ENCODE measurements around the gene FETUB.
"Not testable (repeated sequence)": the region's sequence is repeated elsewhere in the genome, so short reads cannot be mapped to it uniquely, and the experiment has no call there.

The FETUB gene

GRCh38 chr3:186679151-186679550 lies 39.0 kb downstream of the FETUB start:
- no peak for DNase-seq

- DNase-seq, result no peak
Measured at GRCh38 chr3:186680869-186681268, 40.7 kb downstream of the FETUB start.

GRCh38 chr3:186682812-186683211 lies 42.6 kb downstream of the FETUB start:
- DNase-seq, result no peak

GRCh38 chr3:186683979-186684378 lies 43.8 kb downstream of the FETUB start:
- no peak for DNase-seq

- not testable (repeated sequence) for DNase-seq
Measured at GRCh38 chr3:186686475-186686874, 46.3 kb downstream of the FETUB start.

GRCh38 chr3:186687120-186687651 lies 47.0 kb downstream of the FETUB start:
- DNase-seq, result no peak

GRCh38 chr3:186690304-186690703 lies 50.1 kb downstream of the FETUB start:
- DNase-seq, result not testable (repeated sequence)

GRCh38 chr3:186691676-186692075 lies 51.5 kb downstream of the FETUB start:
- no peak for DNase-seq

GRCh38 chr3:186693843-186694242 lies 53.6 kb downstream of the FETUB start:
- no peak for DNase-seq

- no peak for DNase-seq
Measured at GRCh38 chr3:186694288-186695032, 54.3 kb downstream of the FETUB start.

- DNase-seq, result no peak
Measured at GRCh38 chr3:186696522-186696921, 56.3 kb downstream of the FETUB start.

- DNase-seq, result no peak
Measured at GRCh38 chr3:186697510-186697909, 57.3 kb downstream of the FETUB start.

GRCh38 chr3:186700267-186700666 lies 60.1 kb downstream of the FETUB start:
- DNase-seq, result no peak

- not testable (repeated sequence) for DNase-seq
Measured at GRCh38 chr3:186702451-186702850, 62.3 kb downstream of the FETUB start.

Data from CD4-positive, alpha-beta T cell treated with Interleukin-17A for 4 hours (primary cell).